HUES6 (cell line): ENCODE measurements around the gene MRS2.

Source experiments
- H3K27ac ChIP-seq: 2 replicates; pipeline ENCODE4 v1.7.0; 2013; ENCODE audit warnings: low read depth, mild to moderate bottlenecking, low read length, inconsistent platforms
- H3K27me3 ChIP-seq: 2 replicates; pipeline ENCODE4 v1.6.1; 2013; ENCODE audit warnings: low read length; ENCODE audit not compliant: control insufficient read depth, insufficient read depth
- H3K36me3 ChIP-seq: 2 replicates; pipeline ENCODE4 v1.6.1; 2013; ENCODE audit warnings: low read length; ENCODE audit not compliant: control insufficient read depth, insufficient read depth
- H3K4me1 ChIP-seq: 2 replicates; pipeline ENCODE4 v1.6.1; 2013; ENCODE audit warnings: low read length; ENCODE audit not compliant: control insufficient read depth, insufficient read depth
- H3K4me3 ChIP-seq: 2 replicates; pipeline ENCODE4 v1.5.1; 2013; ENCODE audit warnings: low read depth, low read length
- H3K9ac ChIP-seq: one replicate; pipeline ENCODE4 v1.6.1; 2013; ENCODE audit warnings: mild to moderate bottlenecking, low read length
- H3K9me3 ChIP-seq: 2 replicates; pipeline ENCODE4 v1.6.1; 2013; ENCODE audit warnings: low read depth, low read length; ENCODE audit not compliant: control insufficient read depth, insufficient read depth

Gene MRS2

GRCh38 chr6:24436979-24437378 is 34.2 kb downstream of the MRS2 start:
- no peaks in the 10 kb centered on the region for H3K27me3 ChIP-seq
- no peaks in the 10 kb centered on the region for H3K9me3 ChIP-seq
- no peaks in the 10 kb centered on the region for H3K36me3 ChIP-seq
- H3K4me3 ChIP-seq = no peak overlapping the region
- no peaks in the 10 kb centered on the region for H3K4me1 ChIP-seq
- no peak overlapping the region for H3K27ac ChIP-seq
- no peak overlapping the region for H3K9ac ChIP-seq

- H3K9ac ChIP-seq = no peak overlapping the region
- no peaks in the 10 kb centered on the region for H3K36me3 ChIP-seq
- no peaks in the 10 kb centered on the region for H3K4me1 ChIP-seq
- H3K27me3 ChIP-seq = no peaks in the 10 kb centered on the region
- H3K4me3 ChIP-seq = no peak overlapping the region
- H3K9me3 ChIP-seq = no peaks in the 10 kb centered on the region
- no peak overlapping the region for H3K27ac ChIP-seq
Observed at GRCh38 chr6:24439858-24440539, 37.3 kb downstream of the MRS2 start.

GRCh38 chr6:24440897-24441598 is 38.3 kb downstream of the MRS2 start:
- Histone ChIP-seq H3K9ac (no peak overlapping the region), H3K9me3 (no peaks in the 10 kb centered on the region), H3K36me3 (no peaks in the 10 kb centered on the region), H3K27ac (no peak overlapping the region), H3K4me1 (0 out of 2 replicates have a peak, but pooled peaks cover 6% of the 10 kb centered on the region), H3K4me3 (no peak overlapping the region), H3K27me3 (no peaks in the 10 kb centered on the region)

- no peak overlapping the region for H3K4me3 ChIP-seq
- H3K9ac ChIP-seq = no peak overlapping the region
- H3K4me1 ChIP-seq = 0 out of 2 replicates have a peak, but pooled peaks cover 6% of the 10 kb centered on the region
- no peaks in the 10 kb centered on the region for H3K27me3 ChIP-seq
- no peaks in the 10 kb centered on the region for H3K36me3 ChIP-seq
- no peaks in the 10 kb centered on the region for H3K9me3 ChIP-seq
- no peak overlapping the region for H3K27ac ChIP-seq
Observed at GRCh38 chr6:24441599-24441904, 38.8 kb downstream of the MRS2 start.

- no peaks in the 10 kb centered on the region for H3K9me3 ChIP-seq
- no peaks in the 10 kb centered on the region for H3K36me3 ChIP-seq
- no peaks in the 10 kb centered on the region for H3K27me3 ChIP-seq
- no peak overlapping the region for H3K4me3 ChIP-seq
- H3K27ac ChIP-seq = no peak overlapping the region
- H3K4me1 ChIP-seq = 0 out of 2 replicates have a peak, but pooled peaks cover 6% of the 10 kb centered on the region
- H3K9ac ChIP-seq = no peak overlapping the region
Observed at GRCh38 chr6:24444588-24444987, 41.9 kb downstream of the MRS2 start.

- no peak overlapping the region for H3K4me3 ChIP-seq
- no peaks in the 10 kb centered on the region for H3K36me3 ChIP-seq
- H3K9me3 ChIP-seq = no peaks in the 10 kb centered on the region
- 0 out of 2 replicates have a peak, but pooled peaks cover 6% of the 10 kb centered on the region for H3K4me1 ChIP-seq
- H3K27ac ChIP-seq = no peak overlapping the region
- H3K9ac ChIP-seq = no peak overlapping the region
- H3K27me3 ChIP-seq = no peaks in the 10 kb centered on the region
Observed at GRCh38 chr6:24445704-24446103, 43.0 kb downstream of the MRS2 start.

- Histone ChIP-seq H3K27ac (no peak overlapping the region), H3K9ac (no peak overlapping the region), H3K36me3 (no peaks in the 10 kb centered on the region), H3K4me3 (no peak overlapping the region), H3K4me1 (0 out of 2 replicates have a peak, but pooled peaks cover 6% of the 10 kb centered on the region), H3K27me3 (no peaks in the 10 kb centered on the region), H3K9me3 (no peaks in the 10 kb centered on the region)
Observed at GRCh38 chr6:24446670-24447069, 43.9 kb downstream of the MRS2 start.

- H3K27ac ChIP-seq = no peak overlapping the region
- no peaks in the 10 kb centered on the region for H3K36me3 ChIP-seq
- 0 out of 2 replicates have a peak, but pooled peaks cover 6% of the 10 kb centered on the region for H3K4me1 ChIP-seq
- no peak overlapping the region for H3K4me3 ChIP-seq
- no peak overlapping the region for H3K9ac ChIP-seq
- H3K27me3 ChIP-seq = no peaks in the 10 kb centered on the region
- no peaks in the 10 kb centered on the region for H3K9me3 ChIP-seq
Observed at GRCh38 chr6:24448396-24448795, 45.7 kb downstream of the MRS2 start.

- Histone ChIP-seq H3K4me1 (0 out of 2 replicates have a peak, but pooled peaks cover 6% of the 10 kb centered on the region), H3K4me3 (no peak overlapping the region), H3K27me3 (no peaks in the 10 kb centered on the region), H3K9me3 (no peaks in the 10 kb centered on the region), H3K27ac (no peak overlapping the region), H3K9ac (no peak overlapping the region), H3K36me3 (no peaks in the 10 kb centered on the region)
Observed at GRCh38 chr6:24448828-24449525, 46.2 kb downstream of the MRS2 start.

GRCh38 chr6:24451581-24452388 is 49.0 kb downstream of the MRS2 start:
- Histone ChIP-seq H3K36me3 (no peaks in the 10 kb centered on the region), H3K27me3 (no peaks in the 10 kb centered on the region), H3K9me3 (no peaks in the 10 kb centered on the region)

More at GRCh38 chr6:24451581-24452388, 49.0 kb downstream of the MRS2 start:
- Histone ChIP-seq H3K27ac (no peak overlapping the region), H3K9ac (no peak overlapping the region), H3K4me1 (no peaks in the 10 kb centered on the region), H3K4me3 (no peak overlapping the region)
